NCI-H2196 treated with DMSO at 0.1 percent for 48 hours (cell line): Measurements from ENCODE around the gene USH1C.

Experiments used
- DNase-seq: peaks from one replicate; lab custom pipeline; 2025; ENCODE audit not compliant: unreplicated experiment; lab: John Stamatoyannopoulos, UW

The USH1C gene

DNA sequence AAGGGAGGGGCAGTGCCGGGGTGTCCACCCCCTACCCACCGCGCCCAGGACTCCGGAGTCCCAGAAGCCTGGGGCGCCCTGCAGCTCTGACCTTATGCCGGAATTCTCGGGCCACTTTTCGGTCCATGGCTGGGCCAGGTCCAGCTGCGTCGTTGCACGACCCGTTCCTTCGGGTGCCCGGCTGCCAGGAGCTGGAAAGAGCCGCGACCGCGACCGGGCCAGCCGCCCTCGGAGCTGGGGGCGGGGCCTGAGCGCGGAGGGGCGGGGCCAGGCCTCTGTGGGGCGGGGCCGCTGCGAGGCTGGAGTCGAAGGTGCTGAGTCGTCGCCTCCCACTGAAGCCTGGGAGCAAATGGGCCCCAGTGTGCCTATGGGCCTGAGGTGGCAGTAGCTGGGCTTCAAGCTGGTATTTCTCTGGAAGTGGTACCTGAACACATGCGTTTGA lies at the start of gene USH1C:
TSS of gene USH1C (minus strand) at position 236 of the 442 bp plus-strand sequence. CDS start at position 127, 109 bp downstream.
- no peak for DNase-seq

DNA sequence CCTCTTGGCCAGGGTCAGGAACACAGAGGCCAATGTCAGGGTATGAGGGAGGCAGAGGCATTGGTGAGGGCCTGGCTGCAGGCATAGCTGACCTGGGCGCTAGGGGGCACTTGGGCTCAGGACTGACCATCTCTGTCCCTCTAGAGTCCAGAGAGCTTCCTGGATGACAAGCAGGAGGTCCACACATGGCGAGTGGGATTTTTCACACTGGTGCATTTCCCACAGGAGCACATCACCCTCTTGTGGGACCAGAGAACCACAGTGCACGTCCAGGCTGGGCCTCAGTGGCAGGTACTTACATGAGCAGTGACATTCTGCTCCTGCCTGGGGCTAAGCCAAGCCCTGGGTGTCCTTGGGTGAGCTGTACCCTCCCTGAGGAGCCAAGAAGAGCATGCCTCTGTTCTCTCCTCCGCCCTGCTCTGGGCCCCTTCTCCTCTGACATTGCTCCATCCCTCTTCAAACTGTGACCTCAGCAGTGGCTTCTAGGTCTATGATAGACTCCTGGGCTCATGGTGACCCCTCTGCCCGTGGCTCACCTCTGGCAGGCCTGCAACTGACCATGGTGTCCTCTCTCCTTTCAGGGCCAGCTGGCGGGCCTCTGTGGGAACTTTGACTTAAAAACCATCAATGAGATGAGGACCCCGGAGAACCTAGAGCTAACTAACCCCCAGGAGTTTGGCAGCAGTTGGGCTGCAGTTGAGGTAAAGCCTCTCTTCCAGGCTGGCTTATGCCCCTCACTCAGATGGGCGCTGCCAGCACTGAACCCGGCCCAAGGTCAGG lies 49.4 kb upstream of the USH1C start:
- no peak for DNase-seq

DNA sequence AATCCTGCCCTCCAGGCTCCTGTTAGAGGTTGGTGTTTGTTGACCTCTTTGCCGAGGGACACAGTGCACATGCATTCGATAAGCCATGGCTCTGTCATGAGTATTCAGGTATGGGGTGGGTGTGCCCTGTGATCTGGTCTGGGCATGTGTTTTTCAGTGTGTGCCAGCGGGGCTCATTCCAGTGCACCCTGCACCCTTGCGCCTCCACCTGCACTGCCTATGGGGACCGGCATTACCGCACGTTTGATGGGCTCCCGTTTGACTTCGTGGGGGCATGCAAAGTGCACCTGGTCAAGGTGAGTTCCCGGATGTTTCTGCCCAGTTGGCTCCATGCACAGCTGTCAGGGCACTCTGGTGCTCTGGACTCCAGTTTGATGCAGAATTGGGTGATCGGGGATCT lies 47.1 kb upstream of the USH1C start:
- DNase-seq: no peak

DNA sequence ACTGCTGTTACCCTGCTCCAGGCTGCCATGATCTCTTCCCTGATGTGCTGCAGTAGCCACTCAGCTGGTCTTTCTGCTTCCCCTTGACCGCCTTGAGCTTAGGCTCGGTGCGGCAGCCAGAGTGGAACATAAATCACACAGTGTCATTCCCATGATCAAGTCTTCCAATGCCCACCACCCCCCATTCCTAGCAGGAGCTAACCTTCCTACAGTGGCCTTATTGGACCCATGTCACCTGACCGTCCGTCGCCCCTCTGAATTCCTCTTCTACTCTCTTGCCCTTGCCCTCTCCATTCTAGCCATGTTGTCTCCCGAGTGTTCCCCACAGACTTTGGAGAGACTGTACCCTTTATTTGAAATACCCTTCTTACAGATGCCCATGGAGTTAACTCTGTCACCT lies 46.2 kb upstream of the USH1C start:
- no peak for DNase-seq

DNA sequence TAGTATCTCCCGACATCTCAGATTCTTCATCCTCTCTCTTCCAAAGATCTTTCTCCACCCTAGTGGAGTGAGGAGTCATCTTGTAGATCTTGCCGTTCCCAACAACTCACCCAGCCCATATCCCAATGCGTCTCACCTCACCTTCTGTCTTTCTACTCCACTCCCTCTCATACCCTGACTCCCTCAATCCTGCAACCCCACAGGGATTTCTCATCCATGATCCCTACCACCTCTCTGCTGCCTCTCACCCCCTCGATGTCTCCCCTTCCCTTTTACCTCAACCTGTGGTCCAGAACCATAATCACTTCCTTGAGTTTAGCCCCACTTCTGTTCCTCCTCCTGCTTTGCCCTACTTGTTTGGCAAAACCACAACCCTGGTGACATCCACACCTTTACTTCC lies 44.5 kb upstream of the USH1C start:
- DNase-seq: no peak

DNA sequence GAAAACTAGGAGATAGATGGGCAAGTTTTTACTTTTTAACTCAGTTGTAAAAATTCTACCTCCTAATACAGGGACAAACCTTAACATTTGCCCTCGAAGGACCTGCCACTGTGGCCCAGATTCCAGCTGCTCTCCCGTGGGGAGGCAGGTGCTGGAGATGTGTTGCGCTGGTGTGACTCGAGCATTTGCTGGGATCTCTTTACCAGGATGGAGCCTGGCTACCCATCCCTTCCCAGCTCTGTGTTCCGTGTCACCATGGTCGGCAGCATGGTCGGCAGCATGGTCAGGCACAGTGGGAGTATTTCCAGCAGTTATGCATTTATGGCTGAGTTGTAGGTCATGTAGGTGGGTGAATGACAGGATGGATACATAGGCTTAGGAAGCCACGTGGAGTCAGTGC lies 44.0 kb upstream of the USH1C start:
- DNase-seq: no peak

DNA sequence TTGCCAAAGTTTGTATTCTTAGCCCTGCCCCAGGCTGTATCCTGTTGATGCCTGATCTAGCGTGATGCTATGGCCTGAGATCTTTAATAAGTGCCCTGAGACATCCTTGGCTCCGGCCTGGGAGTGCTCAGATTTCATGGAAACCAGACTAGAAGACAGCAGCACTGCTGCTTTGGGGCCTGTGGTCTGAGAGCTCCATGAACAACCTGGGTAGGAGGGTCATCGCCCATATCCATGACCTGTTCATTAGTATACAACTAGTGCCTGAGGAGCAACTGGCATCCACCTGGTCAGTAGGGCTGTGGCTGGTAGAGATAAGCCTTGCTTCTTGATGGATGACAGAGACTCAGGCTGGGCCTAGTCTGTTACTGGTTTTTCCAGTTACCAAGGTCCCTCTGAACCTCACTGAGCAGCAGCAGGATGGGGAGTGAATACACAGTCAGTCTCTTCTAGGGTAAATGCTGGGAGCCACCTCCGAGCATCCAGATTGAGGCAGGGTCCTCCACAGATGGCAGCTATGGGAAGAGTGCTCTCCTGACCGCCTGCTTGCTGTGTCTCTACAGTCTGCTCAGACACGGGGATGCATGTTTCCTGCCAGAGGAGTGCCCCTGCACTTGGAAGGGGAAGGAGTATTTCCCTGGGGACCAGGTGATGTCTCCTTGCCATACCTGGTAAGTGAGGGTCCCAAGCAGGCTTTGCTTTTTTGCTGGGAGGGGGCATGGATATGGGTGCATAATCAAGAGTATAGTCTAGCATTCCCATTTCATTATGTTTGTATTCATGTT lies 41.9 kb upstream of the USH1C start:
- no peak for DNase-seq

DNA sequence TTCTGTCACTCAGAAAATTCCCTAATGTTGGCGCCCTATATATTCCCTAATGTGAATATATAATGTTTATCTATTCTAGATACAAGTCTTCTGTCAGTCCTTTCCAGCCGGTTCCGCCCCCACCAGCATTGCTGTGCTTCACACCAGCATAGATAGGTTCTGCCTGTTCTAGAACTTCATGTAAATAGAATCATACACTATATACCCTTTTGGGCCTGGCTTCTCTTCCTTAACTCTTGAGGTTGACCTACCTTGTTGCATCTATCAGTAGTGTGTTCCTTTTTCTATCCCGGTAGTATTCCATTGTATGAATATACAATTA lies 37.5 kb upstream of the USH1C start:
- no peak for DNase-seq

DNA sequence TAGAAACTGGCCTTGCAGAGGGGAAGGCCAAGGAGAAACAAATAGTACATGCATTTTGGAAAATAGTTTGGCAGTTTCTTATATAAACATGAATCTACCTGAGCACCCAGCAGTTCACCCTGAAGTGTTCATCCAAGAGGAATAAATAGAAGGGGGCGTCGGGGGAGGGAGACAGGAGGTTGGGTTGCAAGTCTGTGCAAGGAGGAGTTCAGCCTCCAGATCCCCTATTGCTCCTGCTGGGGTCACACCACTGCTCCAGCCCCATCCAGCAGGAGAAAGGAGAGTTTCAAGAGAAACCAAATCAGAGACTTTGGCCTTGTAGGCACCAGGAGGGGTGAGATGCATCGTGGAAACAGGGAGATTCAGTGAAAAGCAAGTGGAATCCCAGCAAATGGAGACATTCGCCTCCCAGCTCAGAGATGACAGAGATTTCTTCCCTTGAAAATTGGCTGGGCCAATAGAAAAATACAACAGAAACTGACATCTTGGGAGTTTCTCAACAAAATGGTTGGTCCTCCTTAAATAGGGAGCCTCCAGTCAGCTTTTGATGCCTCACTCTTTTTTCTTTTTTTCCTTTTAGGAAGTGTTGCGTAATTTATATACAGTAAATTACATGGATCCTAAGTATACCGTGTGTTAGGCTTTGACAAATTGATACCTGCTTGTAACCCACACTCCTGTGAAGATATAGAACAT lies 37.0 kb upstream of the USH1C start:
- DNase-seq: no peak

DNA sequence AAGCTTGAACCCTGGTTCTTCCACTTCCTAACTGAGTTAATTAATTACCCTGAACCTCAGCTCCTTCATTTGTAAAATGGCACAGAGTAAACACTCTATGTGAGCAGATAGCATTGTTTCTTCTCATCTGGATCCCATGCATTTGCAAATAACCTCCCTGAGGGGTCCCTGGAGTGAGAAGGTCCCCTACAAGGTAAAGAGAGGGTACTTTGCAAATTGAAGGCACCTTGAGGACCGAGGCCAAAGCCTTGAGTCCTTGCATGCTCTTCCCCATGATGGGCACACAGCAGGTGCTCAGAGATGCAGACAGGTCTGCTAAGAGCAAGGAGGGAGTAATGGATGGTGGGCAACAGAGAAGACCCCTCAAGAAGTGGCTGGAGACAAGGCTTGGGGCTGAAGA lies 36.1 kb upstream of the USH1C start:
- no peak for DNase-seq

DNA sequence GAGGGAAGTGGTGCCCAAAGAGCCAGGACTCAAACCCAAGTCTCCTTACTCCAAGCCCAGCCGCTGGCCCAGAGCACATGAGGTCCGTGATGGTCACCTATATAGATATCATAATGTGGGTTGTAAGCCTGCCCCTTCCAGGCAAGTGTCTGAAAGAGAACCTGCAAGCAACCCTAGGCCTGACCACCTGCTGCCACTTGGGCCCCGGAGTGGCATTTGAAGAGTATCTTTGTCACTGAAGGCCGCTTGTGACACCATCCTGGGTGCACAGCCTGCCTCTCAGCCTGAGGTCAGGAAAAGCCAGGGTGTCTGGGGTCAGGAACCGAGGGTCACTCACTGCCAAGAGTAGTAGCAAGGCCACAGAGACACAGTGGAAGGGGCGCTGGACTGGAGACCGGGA lies 35.2 kb upstream of the USH1C start:
- DNase-seq: no peak

DNA sequence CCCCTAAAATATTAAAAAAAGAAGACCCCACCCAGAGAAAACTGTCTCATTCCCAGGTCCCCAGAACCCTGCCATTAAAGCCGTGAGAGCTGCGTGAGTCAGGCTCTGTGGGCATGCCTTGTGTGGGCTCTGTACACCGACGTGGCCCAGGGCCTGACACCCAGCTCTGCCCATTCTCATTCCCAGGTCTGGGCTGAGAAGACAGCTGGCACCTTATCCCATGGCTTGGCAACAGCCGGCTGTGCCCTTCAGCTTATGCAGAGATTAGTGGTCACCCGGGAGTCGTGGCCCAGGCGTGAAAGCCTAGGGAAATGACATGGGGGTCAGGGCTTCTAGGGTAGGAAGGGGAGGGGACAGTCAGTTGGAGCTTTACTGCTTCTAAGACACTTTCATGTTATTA lies 34.7 kb upstream of the USH1C start:
- no peak for DNase-seq

DNA sequence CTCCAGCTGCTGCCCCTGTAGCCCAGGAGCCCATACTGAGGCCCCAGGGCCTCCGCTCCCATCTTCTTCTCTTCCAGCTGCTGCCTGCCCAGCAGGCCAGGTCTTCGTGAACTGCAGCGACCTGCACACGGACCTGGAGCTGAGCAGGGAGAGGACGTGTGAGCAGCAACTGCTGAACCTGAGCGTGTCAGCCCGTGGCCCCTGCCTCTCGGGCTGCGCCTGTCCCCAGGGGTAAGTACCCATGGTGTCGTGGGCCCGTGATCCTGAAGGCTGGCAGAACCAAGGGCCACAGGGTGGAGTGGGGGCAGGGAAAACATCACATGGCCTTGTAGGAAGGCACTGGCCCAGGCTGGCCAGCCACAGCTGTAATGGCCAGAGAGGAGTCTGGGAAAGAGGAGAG lies 34.1 kb upstream of the USH1C start:
- no peak for DNase-seq

DNA sequence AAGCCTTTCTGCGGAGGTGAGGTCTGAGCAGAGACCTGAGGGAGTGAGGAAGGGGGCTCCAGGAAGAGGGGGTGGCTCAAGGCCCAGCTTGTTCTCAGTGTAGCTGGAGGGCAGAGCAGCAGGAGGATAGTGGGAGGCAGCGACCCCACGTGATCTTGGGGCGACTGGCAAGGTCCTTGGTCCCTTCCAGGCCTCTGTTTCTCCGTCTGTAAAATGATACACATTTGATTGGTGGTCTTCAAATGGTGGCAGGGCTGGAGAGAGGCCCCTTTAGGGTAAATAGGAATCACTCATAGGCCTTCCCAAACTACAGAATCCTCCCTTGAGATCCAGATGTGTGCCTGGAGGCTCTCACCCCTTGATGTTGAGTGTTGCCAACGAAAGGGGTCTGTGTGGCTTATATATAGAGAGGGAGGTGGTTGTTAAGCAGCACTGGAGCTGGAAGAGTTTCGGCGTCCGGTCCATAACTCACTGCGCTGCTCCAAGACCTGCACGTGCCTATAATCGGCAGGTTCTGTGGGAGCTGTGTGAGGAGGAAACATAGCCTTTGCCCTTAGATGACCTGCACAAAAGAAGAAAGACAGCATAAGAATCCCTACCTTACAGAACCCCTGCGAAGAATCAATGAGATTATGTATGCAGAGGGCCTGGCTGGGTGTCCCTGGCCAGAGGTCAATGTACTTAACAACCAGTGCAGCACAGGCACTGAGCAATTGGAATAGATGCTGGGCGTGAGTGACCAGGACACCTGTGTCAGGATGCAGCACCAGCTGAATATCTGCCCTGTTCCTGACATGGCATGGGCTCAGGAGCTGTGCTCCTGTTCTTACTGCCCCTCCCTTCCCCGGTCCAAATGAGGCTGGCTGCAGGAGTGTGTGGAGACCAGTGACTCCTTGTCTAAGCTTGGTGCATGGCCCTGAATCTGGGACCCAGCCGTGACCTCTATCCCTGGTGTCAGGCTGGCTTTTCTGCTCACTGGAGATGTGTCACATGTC lies 31.5 kb upstream of the USH1C start:
- DNase-seq: no peak

DNA sequence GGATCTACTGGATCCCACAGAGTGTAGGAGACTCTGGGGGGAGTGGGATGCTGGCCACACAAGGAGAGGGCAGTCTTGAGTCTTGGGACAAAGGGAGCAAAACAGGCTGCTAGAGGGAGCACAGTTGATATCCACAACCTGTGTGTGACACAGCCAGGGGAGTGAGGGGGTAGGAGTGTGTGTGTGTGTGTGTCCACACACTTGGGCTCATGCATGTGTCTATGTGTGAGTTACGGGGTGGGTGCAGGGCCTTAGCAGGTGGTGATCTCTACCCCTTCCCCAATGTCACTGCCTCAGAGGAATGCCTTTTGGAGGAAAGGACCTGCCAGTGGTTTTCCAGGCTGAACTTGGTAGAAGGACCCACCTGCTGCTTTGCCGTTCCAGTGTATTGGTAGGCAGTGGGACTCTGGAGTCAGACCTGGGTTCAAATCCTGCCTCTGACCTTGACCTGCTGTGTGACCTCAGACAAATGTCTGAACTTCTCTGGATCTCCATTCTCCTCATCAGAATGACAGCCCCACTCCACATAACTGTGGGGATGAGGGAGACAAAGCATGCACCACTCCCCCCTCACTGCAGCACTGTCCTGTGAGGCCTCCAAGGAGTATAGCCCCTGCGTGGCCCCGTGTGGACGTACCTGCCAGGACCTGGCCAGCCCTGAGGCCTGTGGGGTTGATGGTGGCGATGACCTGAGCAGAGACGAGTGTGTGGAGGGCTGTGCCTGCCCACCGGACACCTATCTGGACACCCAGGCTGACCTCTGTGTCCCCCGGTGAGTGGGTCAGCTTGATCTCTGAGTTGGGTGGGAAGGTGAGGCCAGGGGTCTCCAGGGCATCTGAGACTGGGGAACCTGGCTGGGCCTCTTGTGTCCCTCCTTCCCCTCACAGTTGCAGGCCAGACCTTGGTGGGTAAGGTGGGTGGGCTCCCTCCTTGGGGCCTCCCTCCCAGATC lies 30.2 kb upstream of the USH1C start:
- no peak for DNase-seq

DNA sequence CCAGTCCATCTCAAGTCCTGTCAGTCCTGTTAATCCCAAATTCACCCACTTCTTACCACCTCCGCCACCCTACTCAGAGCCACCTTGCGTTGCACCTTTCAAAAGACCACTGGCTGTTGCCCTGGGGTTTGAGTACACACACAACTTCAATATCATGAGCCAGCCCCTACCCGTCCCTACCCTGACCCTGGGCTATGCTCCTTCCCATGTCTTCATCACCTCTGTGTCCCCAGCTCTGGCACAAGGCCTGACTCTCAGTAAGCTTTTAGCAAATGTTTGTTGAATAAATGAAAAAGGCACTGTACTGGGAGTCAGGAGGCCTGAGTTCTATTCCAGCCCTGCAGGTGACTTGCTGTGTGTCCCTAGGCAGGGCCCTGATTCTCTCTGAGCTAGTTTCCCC lies 29.3 kb upstream of the USH1C start:
- DNase-seq: no peak

DNA sequence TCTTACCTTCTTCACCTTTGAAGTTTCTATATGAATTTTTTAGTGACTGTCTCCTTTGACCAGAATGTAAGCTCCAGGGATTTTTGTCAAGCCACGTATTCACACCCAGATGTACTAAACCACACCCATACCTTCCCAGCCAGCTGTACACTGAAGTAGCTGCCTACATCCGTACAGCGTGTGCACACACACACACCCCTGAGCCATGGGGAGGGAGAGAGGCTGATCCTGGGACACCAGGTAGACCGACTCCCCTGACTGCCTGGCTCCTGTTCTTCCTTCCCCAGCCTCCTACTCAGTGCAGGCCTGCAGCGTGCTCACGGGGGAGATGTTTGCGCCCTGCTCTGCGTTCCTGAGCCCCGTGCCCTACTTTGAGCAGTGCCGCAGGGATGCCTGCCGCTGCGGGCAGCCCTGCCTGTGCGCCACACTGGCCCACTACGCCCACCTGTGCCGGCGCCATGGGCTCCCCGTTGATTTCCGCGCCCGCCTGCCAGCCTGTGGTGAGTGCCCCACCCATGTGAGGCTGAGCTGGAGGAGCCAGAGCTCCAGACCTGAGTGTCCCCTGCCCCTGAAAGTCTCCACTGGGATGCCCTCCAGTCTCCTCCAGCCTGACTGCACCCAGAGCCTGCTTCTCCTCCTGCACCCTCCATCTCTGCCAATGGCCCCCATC lies 28.7 kb upstream of the USH1C start:
- DNase-seq: no peak

DNA sequence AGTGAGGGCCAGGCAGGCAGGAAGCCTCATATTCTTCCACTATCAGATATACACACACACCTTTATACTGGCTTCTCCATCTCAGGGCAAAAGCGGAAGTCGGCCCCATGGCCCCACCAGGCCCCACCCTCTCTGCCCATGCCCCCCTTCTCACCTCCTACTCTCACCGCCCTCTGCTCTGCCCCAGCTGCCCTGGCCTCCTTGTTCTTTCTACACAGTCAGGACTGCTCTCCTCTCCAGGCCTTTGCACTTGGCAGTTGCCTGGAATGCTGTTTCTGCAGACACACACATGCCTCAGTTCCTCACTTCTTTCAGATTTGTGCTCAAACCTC lies 28.1 kb upstream of the USH1C start:
- no peak for DNase-seq
